ENCODE measurements around the gene CELF4.

The CELF4 gene

DNA sequence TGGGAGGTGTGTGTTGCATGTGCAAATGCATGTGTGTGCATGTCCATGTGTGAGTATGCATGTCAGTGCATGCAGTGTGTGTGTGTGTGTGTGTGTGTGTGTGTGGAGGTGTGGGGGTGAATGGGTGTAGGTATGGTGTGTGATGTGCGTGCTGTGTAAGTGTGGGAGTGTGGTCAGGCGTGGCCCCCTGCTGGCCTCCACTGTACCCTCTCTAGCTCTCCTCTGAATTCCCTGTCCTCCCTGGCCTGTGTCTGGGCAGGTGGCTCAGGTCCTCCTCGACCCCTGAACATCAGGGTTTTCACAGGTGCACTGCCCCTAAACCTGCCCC lies 230.2 kb downstream of the CELF4 start:
- ATAC-seq (peak; percentile 24), DNase-seq (ENCODE audit: low spot score in 2 of 2) (no peak)
- no peak overlapping the region for H3K27ac Mint-ChIP-seq

DNA sequence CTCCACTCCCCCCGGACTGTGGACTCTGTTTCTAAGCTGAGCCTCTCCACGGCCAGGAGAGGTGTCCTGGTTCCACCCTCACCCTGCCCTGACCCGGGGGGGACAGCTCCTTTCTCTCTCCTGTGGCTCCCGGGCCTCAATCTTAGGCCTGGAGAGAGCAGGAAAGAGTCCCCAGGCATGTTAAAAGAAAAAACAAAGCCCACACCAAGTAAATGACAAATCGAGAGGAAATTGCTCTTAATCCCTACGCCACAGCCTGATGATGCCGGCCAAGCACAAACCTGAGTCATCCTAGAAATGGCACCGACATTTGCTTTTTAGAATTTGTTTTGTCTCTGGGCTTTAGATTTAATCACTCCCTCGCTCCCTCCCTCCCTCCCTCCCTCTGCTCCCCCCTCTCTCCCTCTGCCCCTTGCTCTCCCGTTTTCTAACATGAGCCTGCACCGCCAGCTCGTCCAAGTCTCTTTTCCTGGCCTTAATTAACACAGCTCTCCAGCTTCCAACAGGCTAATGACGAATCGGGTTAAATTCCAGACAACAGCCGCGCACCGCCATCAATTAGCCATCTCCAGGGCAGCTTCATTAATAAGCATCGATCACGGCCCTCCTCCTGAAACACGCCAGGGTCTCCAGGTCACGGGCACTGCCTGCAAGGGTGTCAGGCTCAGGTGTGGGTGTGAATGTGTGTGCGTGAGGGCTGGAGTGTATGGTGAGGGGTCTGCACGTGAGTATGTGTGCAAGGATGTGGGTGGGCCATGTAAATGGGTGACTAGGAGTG lies 230.8 kb downstream of the CELF4 start:
- Mint-ChIP-seq H3K4me3 (no peak overlapping the region), H3K27ac (no peak overlapping the region), H3K9me3 (no peaks in the 10 kb centered on the region), H3K4me1 (no peaks in the 10 kb centered on the region), H3K36me3 (no peaks in the 10 kb centered on the region)
- no peak for DNase-seq (ENCODE audit: low spot score in 2 of 2)
- no peak for ATAC-seq

More for the DNA sequence above, 230.2 kb downstream of the CELF4 start:
- H3K9me3 Mint-ChIP-seq = no peaks in the 10 kb centered on the region
- no peak overlapping the region for H3K4me3 Mint-ChIP-seq
- no peaks in the 10 kb centered on the region for H3K36me3 Mint-ChIP-seq
- no peaks in the 10 kb centered on the region for H3K4me1 Mint-ChIP-seq

DNA sequence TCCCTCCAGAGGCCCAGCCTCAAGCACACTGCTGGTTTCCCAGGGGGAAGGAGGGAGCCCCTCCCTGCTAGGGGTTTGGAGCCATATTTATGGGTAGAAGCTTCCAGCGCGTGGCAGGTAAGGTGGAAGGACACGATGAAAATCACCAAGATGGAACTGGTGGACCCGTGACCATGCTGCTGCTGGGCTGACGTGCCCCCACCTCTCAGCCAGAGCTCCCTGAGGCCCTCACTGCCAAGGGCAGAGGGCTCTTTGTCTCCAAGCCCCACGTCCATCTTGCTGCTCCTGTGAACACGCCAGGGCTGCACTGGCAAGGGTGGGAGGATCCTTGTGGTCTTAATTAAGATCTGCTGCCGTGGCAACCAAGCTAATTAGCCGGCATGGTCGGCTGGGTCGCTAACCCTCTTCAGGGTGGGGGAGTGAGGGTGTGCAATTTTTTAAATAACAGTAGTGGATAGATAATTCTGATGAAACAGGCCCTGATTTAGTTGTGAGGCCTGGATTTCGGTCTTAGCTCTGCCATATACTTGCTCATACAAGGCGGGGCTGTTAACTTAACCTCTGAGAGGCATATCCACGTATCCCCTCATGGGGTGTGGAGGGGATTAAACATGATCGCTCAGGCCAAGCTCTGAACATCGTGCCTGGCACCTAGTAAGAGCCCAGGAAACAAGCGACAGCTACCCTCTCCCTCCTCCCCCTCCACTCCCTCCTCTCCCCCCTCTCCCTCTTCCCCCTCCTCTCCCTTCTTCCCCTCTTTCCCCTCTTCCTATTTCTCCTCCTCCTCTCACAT lies 232.8 kb downstream of the CELF4 start:
- no peak overlapping the region for H3K27ac Mint-ChIP-seq
- no peaks in the 10 kb centered on the region for H3K36me3 Mint-ChIP-seq
- ATAC-seq (no peak), DNase-seq (ENCODE audit: low spot score in 2 of 2) (no peak)
- H3K9me3 Mint-ChIP-seq = no peaks in the 10 kb centered on the region
- no peak overlapping the region for H3K4me3 Mint-ChIP-seq
- H3K4me1 Mint-ChIP-seq = no peaks in the 10 kb centered on the region

DNA sequence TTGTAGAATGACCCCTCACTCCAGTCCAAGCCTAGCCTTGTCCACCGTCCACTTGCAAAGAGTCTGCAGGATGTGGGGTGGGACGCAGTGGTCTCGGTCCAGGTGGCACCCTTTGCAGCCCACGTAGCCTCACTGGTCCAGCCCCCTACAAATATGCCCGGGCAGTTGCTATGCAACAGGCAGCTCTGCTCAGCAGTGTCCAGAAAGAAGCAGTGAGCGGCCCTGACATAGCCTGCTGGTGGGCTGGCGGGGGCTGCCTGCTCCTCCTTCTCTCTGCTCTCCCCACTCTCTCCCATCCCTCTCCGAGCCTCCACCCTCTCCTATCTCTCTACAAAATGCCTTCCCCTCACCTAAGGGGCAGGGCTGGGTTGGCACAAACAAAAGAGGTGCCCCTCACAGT lies 233.4 kb downstream of the CELF4 start:
- Mint-ChIP-seq H3K27ac (no peak overlapping the region), H3K4me3 (no peak overlapping the region), H3K9me3 (no peaks in the 10 kb centered on the region), H3K4me1 (no peaks in the 10 kb centered on the region), H3K36me3 (no peaks in the 10 kb centered on the region)
- DNase-seq (ENCODE audit: low spot score in 2 of 2) (no peak), ATAC-seq (no peak)

DNA sequence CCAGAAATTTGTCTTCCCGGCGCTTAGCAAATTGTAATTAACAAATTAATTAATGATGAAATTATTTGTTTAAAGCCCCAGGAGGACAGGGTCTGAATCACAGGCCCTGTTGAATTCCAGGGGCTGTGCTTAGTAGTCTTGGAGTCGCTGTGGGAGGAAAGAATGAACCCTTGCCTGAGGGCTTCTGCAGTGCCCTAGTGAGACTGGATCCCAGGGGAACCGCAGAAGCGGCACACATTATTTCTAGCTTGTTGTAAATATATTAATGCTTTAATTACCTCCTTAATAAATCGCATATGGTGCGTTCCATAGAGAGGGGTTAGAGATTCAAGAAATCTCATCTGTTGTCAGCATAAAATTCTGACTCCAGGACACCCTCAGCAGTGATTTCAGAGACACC lies 235.4 kb downstream of the CELF4 start:
- Mint-ChIP-seq H3K36me3 (no peaks in the 10 kb centered on the region), H3K4me1 (no peaks in the 10 kb centered on the region), H3K27ac (no peak overlapping the region), H3K4me3 (no peak overlapping the region), H3K9me3 (no peaks in the 10 kb centered on the region)
- no peak for DNase-seq (ENCODE audit: low spot score in 2 of 2)
- no peak for ATAC-seq

DNA sequence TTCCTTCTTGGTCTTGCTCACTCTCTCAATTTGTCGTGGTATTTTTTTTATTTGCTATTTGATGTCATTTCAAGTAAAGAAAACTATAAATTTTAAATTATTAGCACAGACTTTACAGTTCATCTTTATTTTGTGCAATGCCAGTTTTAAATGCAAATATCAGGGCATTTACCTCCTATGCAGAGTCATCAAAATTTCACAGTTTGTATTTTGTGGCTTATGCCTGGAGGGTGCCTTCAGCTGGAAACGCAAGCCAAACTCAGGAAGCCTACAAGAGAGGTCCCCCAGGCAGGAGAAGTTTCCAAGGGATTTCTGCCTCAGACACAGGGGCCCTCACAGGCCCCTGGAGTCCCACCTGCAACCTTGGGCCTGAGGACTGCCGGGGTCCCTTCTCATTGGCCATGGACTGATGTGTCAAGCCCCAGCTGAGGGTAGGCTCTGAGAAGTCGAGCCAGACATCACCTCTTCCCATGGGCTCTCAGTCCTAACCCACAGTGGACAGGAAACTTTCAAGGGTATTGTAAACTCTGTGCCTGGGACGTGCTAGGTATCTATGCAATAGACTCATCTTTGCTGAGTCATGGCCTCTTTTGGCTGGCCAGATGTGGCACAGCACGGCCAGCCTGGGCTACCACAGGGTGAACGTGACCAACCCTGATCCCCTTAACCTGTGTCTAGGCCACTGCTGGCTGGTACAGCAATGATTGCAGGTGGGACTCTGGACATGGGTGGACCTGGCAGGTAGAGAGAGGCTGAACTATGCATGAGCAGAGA lies 236.5 kb downstream of the CELF4 start:
- no peak overlapping the region for H3K27ac Mint-ChIP-seq
- no peaks in the 10 kb centered on the region for H3K4me1 Mint-ChIP-seq
- ATAC-seq = no peak
- H3K9me3 Mint-ChIP-seq = no peaks in the 10 kb centered on the region
- no peaks in the 10 kb centered on the region for H3K36me3 Mint-ChIP-seq
- no peak for DNase-seq (ENCODE audit: low spot score in 2 of 2)
- H3K4me3 Mint-ChIP-seq = no peak overlapping the region

DNA sequence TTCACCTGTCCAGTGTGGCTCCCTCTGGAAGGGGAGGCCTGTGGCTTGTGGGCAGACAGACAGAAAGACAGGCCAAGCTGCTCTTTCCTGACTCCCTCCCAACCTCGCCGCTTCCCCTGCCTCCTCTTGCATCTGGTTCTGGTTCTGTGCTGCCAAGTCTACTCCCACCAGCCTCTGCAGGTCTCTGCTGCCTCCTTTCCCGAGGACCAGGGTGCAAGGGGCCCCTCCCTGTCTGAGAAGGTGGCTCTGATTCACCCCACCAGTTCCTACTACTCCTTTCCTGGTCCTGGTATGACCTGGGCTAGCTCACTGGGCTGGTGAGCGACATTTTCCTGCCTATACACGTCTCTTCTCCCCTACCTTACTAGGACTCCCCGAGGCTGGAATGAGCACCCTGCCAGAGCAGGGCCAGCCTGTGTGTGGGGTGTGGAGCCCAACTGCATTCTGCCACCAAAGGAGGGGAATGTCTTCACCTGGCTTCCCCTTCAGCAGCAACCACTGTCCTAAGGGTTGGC lies 238.5 kb downstream of the CELF4 start:
- Mint-ChIP-seq H3K36me3 (no peaks in the 10 kb centered on the region), H3K4me1 (peaks cover 5% of the 10 kb centered on the region), H3K9me3 (no peaks in the 10 kb centered on the region), H3K27ac (no peak overlapping the region), H3K4me3 (no peak overlapping the region)
- no peak for ATAC-seq
- no peak for DNase-seq (ENCODE audit: low spot score in 2 of 2)

DNA sequence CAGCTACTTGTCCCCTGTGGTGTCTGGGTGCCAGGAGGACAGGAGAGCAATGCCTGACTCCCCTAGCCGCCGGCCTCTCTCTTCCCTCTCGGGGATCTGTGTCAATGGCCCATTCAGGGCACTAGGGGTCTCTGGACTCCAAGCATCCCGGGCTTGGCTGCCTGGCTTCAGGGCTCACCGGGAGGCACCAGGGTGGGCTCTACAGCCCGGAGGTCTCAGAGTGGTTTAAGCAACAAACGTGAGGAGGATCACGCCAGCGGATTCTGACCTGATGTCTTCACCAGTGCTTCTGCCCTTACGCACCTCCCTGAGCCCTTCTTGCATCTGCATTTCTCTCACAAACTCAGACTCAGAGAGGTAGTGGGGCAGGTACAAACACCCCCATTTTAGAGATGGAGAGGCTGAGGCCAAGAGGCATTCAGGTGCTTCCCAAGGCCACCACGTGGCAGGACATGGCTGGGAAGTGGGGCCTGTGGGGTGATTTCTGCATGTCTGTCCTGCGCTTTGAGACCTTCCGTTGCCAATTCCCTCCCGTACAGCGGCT lies 243.0 kb downstream of the CELF4 start:
- Mint-ChIP-seq H3K9me3 (no peaks in the 10 kb centered on the region), H3K36me3 (no peaks in the 10 kb centered on the region), H3K27ac (no peak overlapping the region), H3K4me1 (peaks cover 5% of the 10 kb centered on the region), H3K4me3 (no peak overlapping the region)
- DNase-seq (ENCODE audit: low spot score in 2 of 2) (peak in 1 of 2 donors; percentile 49), ATAC-seq (peak; percentile 31)

DNA sequence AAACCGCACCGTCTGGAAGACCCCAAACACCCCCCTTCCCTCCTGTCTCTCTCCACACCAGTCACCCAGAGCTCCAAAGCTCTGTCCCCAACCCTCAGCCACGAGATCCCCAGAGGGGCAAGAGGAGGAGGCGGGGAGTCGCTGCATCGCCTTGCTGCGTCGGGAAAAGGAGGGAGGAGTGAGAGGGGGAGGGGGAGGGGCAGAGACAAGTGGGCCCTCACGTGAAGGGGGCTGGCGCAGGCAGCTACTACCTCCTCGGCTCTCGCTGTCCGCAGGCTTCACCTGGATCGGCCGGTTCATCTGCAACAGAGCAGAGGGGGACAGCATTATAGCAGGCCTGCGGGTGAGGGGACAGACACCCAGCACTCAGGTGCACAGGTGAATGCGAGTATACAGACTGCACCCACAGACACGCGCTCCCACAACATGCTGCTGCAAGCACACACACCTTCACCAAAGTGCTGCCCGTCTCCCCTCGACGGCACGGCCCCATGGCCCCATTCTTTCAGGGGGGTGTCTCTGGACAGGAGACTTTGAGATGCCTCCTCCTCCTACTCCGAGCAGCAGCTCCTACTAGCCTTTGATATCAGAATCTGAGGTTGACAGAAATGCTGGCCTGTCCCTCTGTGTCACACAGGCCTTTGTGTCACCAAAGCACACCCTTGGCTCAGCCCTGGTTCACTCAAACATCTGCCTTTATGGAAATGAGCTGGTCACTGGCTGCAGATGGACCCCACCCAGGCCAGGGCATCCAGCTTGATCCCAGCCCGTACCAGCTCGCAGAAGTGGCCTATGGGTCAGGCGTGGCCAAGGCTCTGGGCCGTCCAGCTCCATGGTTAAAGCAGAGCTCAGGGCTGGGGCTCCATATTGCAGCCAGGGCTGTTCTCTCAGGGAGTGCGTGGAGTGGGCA lies 243.8 kb downstream of the CELF4 start:
- Mint-ChIP-seq H3K4me3 (no peak overlapping the region), H3K9me3 (no peaks in the 10 kb centered on the region), H3K36me3 (no peaks in the 10 kb centered on the region), H3K4me1 (peaks cover 5% of the 10 kb centered on the region), H3K27ac (no peak overlapping the region)
- DNase-seq (ENCODE audit: low spot score in 2 of 2) (no peak), ATAC-seq (no peak)

DNA sequence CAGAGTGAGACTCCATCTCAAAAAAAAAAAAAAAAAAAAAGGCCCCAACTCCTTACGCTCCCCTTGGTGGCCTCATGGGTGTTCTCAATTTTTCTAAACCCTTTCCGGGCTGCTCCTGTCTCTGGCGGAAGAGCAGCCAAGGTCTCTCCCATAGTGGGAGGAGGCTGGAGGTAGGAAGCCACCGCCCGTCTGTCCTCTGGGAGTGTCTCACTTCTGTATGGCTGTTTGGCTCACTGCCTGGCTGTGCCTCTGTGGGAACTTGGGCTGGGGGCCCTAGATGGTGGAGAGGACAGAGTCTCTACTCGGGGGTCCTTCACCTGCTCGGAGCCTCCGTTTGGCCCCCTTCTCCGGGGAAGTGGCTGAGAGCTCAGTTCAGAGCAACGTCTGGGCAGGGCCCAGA lies 245.3 kb downstream of the CELF4 start:
- H3K4me1 Mint-ChIP-seq = peaks cover 5% of the 10 kb centered on the region
- no peak overlapping the region for H3K27ac Mint-ChIP-seq

DNA sequence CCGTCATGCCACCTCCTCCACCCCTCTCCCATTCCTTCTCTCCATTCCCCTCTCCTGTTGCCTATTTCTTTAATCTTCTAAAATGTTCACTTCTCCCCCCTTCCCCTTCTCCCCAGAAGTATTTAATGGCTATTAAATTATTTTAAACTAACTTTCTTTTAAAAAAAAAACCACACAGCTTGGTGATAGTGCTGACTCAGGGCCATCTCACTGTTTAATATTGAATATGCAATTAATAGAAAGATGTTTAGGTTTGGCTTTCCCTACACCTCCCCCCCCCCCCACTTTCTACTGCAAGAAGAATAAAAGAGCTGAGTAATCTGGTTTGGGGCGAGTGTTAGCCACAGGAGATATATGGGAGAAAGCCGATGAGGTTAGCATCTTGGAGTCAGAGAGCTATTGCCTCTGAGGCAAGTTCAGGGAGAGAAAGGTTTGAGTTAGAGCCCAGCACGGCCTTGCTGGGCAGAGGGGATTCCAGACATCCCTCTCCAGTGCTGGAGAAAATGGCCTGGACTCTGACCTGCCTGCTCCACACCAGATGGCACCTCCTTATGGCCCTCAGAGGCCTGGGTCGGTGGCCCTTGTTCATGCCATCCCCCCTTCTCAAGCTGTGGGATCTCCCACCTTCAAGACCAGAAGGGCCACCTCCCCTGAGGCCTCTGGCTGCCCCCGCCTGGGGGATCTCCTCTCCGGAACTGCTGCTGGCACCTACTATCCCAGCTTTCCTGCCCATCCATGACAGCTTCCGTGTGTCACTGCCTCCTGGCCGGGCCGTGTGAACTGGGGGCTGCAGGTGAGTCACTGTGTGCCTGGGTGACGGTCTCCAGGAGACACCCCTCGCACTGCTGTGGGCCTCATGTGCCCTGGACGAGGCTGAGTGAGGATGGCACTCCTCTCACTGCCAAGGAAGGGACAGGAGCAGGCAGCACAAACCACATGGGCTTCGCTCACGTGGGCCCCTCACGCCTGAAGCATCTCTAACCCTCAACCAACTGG lies 246.9 kb downstream of the CELF4 start:
- no peaks in the 10 kb centered on the region for H3K36me3 Mint-ChIP-seq
- no peaks in the 10 kb centered on the region for H3K9me3 Mint-ChIP-seq
- DNase-seq (ENCODE audit: low spot score in 2 of 2) (no peak), ATAC-seq (no peak)
- H3K4me3 Mint-ChIP-seq = no peak overlapping the region
- no peak overlapping the region for H3K27ac Mint-ChIP-seq
- H3K4me1 Mint-ChIP-seq = peaks cover 5% of the 10 kb centered on the region

More for the DNA sequence above, 245.3 kb downstream of the CELF4 start:
- Mint-ChIP-seq H3K9me3 (no peaks in the 10 kb centered on the region), H3K36me3 (no peaks in the 10 kb centered on the region), H3K4me3 (no peak overlapping the region)
- DNase-seq (ENCODE audit: low spot score in 2 of 2) = no peak
- ATAC-seq = no peak

DNA sequence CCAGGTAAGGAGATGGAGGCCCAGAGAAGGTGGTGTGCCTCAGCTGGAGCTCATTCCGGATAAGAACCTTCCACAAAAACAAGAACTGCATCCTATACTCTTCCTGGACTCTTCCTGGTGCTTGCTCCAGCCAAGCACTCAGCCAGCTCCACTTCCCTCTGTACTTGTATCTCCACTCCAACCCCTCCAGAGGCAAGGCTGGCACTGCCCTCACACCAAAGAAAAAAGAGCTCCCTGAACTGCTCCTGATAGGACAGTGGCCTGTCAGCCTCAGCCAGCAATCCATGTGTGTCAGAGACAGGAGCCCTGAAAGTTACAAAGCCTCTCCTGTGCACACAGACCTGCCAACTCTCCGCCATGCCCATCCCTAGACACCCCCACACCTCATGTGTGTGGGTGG lies 248.1 kb downstream of the CELF4 start:
- Mint-ChIP-seq H3K36me3 (no peaks in the 10 kb centered on the region), H3K9me3 (no peaks in the 10 kb centered on the region), H3K27ac (no peak overlapping the region), H3K4me3 (no peak overlapping the region), H3K4me1 (no peaks in the 10 kb centered on the region)
- DNase-seq (ENCODE audit: low spot score in 2 of 2) (no peak), ATAC-seq (no peak)

DNA sequence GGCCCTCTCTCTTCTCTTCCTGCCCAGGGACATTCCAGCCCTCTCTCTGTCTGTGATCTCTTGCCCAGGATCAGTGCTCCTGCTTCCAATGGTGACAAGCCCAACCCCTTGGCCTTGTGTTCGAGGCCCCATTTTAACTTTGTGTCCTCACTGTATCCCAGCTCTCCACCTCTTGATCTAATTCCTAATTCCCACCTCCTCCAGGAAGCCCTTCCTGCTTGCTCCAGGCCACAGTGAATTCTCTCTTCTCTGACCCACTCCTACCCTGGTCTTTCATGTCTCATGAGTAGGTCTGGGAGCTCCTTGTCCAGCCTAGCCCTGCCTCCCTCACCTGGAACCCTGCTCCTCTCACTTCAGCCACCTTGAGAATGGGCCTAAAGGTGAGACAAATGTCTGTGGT lies 249.1 kb downstream of the CELF4 start:
- H3K4me3 Mint-ChIP-seq = no peak overlapping the region
- H3K36me3 Mint-ChIP-seq = no peaks in the 10 kb centered on the region
- H3K27ac Mint-ChIP-seq = no peak overlapping the region
- H3K4me1 Mint-ChIP-seq = no peaks in the 10 kb centered on the region
- H3K9me3 Mint-ChIP-seq = no peaks in the 10 kb centered on the region
- ATAC-seq (no peak), DNase-seq (ENCODE audit: low spot score in 2 of 2) (no peak)
